ENCODE data around the gene AVP.
A peak's percentile ranks its signal among the peaks of the same experiment; 100 is the strongest.
"Not testable (repeated sequence)": the region's sequence is repeated elsewhere in the genome, so short reads cannot be mapped to it uniquely, and the experiment has no call there.

The AVP gene

GRCh38 chr20:3082955-3083952 is 1.3 kb downstream of the AVP start:
- ATAC-seq (peak; percentile 9), DNase-seq (no peak)

DNA sequence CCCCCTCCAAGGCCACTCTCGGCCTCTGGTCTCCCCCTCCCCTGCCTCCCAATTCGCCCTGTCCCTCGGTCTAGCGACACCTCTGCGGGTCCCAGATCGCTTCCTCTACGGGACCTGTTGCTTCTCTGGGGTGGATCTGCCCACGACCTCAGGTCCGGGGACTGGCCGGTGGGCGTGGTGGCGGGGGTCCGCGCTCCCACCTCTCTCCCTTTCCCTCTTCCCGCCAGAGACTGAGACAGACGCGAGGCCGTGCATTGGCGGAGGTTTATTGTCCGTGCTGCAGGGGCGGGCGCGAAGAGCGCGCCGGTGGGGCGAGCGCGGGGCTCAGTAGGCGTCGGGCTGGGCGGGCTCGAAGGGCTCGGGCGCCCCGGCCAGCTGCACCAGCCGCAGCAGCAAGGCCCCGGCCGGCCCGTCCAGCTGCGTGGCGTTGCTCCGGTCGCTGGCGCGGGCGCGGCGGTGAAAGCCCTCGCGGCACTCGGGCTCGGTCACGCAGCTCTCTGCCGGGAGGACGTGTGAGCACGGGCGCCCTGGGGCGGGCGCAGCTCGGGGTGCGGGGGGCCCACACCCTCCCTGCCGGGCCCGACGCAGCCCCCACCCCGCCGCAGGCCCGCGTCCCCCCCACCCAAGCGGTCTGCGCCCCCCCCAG is 2.1 kb downstream of the AVP start:
- ATAC-seq (peak; percentile 9), DNase-seq (no peak)

DNA sequence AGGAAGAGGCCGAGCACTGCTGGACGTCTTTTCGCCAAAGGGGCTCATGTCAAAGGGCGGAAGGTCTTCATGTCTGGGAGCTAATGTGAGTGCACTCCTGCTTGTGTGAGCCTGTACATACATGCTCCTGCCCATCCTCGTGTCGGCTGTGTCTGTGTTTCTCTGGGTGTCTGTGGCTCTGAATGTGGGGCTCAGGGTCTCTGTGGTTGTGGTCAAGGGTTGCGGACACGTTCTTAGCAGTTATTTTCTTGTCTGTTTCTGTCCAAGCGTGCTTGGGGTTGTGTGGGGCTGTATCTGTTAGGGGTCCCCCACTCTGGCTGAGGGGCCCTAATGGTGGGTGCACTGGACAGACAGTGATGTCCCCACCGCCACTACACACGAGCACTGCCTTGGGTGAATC is 2.9 kb downstream of the AVP start:
- DNase-seq: no peak
- ATAC-seq: no peak

GRCh38 chr20:3080939-3081388 is 3.6 kb downstream of the AVP start:
- no peak for DNase-seq
- ATAC-seq: no peak

DNA sequence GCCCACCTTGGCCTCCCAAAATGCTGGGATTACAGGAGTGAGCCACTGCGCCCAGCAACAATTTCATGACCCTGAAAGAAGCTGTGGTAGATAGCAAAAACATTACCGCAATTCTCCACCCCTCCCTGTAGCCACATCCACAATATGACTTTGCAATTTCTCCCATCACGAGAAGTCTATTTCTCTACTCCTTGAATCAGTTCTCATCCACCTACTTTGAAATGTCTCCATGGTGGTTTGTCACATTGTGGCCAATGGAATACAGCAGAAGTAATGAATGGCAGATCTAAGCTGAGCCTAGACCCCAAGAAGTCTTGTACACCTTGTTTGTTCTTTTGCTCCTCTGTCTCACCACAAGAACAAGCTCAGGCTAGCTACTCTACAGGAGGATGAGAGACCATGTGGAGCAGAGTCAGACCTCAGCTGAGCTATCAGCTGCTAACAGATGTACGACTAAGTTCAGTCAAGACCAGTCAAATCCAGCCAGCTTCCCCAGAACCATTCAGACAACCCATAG is 6.8 kb downstream of the AVP start:
- peak; percentile 45 for ATAC-seq

DNA sequence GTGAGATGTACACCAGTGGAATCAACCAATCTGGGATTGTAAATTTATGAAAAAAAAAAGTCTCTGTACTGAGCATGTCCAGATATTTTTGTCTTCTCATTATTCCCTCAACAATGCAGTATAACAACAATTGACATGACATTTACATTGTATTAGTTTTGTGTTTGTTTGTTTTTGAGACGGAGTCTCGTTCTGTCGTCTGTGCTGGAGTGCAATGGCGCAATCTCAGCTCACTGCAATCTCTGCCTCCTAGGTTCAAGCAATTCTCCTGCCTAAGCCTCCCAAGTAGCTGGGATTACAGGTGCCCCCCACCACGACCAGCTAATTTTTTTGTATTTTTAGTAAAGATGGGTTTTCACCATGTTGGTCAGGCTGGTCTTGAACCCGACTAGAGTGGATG is 9.2 kb downstream of the AVP start:
- not testable (repeated sequence) for ATAC-seq, DNase-seq

More for the DNA sequence above, 6.8 kb downstream of the AVP start:
- DNase-seq: no peak

DNA sequence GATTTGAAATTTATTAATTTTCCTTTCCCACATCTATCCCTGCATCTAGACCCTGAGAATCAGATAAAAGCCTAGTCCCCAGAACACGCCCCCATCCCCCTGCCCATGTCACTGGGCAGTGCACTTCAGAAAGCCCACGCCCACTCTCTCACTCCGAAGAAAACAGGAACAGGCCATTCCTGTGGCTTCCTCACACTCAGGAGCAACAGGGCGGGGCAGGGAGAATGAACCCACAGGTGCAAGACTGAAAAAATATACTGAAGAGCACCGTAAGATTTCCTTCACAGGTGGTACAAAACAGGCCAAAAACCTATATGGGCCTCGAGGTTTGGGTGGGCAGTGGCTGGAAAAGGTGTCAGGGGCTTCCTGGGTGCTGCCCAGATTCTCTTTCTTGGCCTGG is 9.7 kb downstream of the AVP start:
- ATAC-seq (no peak), DNase-seq (no peak)

DNA sequence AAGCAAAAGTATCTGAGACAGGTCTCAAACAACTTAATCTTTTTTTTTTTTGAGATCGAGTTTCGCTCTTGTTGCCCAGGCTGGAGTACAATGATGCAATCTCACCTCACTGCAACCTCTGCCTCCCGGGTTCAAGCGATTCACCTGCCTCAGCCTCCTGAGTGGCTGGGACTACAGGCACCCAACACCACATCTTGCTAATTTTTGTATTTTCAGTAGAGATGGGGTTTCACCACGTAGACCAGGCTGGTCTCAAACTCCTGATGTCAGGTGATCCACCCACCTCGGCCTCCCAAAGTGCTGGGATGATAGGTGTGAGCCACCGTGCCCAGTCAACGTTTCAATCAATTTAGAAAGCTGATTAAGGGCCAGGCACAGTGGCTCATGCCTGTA is 11.3 kb downstream of the AVP start:
- not testable (repeated sequence) for ATAC-seq, DNase-seq

DNA sequence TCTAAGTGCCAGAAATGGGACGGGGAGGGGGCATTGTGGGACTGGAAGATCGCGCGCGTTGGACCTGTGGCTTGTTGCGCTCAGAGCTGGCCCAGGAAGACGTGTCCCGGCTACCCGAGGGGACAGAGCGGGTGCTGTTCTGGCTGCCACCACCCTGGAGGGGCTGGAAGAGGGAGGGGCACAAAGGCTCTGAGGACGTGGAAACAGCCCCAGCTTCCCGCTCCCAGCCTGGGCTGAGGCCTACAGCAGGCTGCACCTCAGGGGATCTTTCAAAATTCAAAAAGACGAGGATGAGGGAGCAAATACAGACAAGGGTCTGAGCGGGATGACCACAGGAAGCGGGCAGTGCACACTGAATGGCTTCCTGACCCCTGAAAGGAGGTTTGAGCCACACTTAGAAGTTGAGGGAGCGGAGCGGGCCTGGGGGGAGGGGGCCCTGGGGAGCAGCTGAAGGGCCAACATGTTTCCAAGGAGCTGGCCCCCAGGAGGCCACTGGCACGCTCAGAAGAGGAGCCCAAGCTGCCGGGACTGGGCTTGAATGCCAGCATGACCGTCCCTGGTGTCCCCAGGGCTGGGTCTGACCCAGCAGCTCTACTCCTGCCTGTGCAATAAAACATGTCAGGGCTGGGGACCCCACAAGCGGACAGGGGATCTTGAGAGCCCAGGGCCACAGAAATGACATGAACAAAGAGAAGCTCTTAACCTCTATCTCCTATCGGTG is 11.8 kb downstream of the AVP start:
- DNase-seq (no peak), ATAC-seq (no peak)

GRCh38 chr20:3071610-3072529 is 12.7 kb downstream of the AVP start, which contains the start of gene OXT:
Gene OXT, plus strand, starts transcription at chr20:3071620. Its CDS starts 36 bp downstream, at chr20:3071656.
- peak; percentile 75 for ATAC-seq
- peak; percentile 72 for DNase-seq

DNA sequence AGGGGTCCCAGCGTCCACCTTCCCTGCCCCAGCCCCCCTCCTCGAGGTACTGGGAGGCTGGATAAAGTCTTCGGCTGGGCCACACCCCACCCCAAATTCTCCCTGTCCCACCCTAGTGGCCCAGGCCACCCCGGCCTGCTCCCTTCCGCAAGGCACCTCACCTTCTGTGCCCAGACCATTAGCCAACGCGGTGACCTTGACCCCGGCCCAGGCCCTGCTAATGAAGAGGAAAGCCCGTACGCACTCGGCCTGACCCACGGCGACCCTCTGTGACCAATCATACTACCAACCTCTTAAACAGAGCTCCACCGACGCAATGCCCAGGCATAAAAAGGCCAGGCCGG is 13.3 kb downstream of the AVP start:
- DNase-seq (no peak), ATAC-seq (no peak)

DNA sequence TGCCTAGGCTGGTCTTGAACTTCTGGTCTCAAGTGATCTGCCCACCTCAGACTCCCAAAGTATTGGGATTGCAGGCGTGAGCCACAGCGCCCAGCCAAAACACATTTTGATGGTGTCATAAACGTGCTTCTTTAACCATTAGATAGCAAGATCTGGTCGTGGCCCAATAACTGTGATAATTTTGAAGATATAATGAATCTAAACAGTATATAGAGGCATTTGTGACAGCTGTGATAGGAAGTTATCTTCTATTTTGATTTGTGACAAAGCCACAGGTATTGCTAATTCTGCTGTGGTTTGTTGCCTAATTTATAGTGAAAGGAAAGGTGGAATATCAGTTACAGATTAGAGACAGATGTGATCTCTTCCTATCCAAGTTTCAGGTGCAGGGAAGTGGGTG is 13.8 kb downstream of the AVP start:
- ATAC-seq: no peak
- DNase-seq: no peak

- no peak for DNase-seq
Measured at GRCh38 chr20:3068986-3069900, 15.3 kb downstream of the AVP start.

DNA sequence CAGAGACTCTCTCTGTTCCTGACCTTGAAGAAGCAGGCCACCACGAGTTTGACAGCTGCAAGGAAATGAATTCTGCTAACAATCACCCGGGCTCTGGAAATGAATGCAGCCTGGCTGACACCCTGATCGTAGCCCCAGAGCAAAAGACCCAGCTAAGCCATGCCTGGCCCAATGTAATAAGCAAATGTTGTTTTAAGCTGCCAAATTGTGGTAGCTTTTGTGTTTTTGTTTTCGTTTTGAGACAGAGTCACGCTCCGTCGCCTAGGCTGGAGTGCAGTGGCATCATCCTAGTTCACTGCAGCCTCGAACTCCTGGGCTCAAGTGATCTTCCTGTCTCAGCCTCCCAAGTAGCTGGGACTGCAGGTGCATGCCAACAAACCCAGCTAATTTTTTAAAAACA is 16.4 kb downstream of the AVP start:
- ATAC-seq (no peak), DNase-seq (no peak)

More at GRCh38 chr20:3068986-3069900, 15.3 kb downstream of the AVP start:
- no peak for ATAC-seq

DNA sequence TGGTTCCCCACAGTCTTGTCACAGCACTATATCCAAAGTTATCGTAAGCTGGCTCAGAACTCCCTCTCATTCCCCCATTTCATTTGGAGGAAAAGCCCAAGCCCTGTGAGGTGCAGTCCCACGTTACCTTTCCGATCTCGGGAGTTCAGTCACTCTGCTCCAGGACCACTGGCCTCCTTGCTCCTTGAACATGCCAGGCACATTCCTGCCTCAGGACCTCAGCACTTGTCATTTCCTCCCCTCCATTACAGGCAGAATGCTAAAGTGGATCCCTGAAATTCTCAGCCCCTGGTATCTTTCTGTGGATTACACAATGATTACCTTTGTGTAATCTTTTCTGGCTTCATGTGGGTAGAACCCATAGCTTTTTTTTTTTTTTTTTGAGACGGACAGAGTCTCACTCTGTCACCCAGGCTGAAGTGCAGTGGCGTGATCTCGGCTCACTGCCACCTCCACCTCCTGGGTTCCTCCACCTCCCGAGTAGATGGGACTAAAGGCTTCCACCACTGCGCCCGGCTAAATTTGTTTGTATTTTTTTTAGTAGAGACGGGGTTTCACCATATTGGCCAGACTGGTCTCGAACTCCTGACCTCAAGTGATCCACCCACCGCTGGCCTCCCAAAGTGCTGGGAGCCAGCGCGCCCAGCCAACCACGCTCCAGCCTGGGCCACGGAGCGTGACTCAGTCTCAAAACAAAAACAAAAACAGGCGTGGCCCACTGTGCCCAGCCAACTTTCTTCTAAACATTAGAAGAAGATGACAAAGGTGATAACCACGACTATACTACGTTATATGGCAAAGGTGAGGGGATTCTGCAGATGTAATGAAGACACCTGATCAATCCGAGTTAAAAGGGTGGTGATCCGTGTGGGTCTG is 17.1 kb downstream of the AVP start:
- no peak for DNase-seq
- no peak for ATAC-seq

DNA sequence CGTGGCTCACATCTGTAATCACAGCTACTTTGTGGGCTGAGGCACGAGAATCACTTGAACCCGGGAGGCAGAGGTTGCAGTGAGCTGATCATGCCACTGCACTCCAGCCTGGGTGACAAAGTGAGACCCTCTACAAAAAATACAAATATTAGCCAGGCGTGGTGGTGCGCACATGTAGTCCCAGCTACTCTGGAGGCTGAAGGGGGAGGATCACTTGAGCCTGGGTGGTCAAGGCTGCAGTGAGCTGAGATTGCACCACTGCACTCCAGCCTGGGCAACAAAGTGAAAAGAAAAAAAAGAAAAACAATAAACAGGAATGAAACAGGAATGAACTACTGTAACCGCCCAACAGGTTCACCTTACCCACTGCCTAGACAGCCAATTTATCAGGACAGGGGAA is 20.4 kb downstream of the AVP start:
- DNase-seq, ATAC-seq: not testable (repeated sequence)

DNA sequence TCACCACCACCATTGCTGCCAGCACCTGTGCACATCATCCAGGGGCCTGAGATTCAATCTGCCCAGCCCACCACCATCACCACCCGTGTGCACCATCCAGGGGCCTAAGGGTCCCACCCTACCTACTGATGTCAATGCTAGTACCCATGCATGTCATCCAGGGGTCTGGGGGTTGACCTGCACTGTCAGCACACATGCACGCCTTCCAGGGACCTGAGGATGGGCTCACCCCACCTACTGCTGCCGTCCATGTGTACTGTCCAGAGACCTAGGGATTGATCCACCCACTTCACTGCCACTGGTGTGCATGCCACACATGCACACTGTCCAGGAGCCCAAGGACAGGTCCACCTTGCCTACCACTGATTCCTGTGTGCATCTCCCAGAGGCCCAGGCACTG is 25.0 kb downstream of the AVP start:
- ATAC-seq (no peak), DNase-seq (no peak)

- ATAC-seq (no peak), DNase-seq (no peak)
Measured at GRCh38 chr20:3051385-3052019, 33.0 kb downstream of the AVP start.

All from stimulated activated naive CD8-positive, alpha-beta T cell treated with anti-CD3 and anti-CD28 coated beads, Interleukin-15, Interleukin-2, amounts not matched to agents 100 U/mL and 50 U/mL, for 24 hours (primary cell).